HEK293 (cell line): ENCODE data around the gene KIF22.
A peak's percentile ranks its signal among the peaks of the same experiment; 100 is the strongest.

ENCODE experiments used
- CTCF ChIA-PET: fragments of 350-600 bp; formaldehyde crosslinking; extraction: SDS; loops from one replicate; lab custom pipeline; 2021; ENCODE audit warnings: antibody characterized with exemption; lab: Yijun Ruan, JAX
- POLR2A ChIA-PET: fragments of 300-600 bp; formaldehyde crosslinking; extraction: SDS; loops from one replicate; lab custom pipeline; 2020; ENCODE audit warnings: antibody characterized with exemption, inconsistent platforms; lab: Yijun Ruan, JAX
- H3K27ac ChIP-seq: fragments of 200-500 bp; sonication (Bioruptor generic); 2 replicates; pipeline ENCODE4 v1.5.1; 2014; ENCODE audit warnings: low read depth, low read length, control low read depth, inconsistent platforms; ENCODE audit errors: extremely low read depth
- H3K36me3 ChIP-seq, 2 experiments: fragments of 200-500 bp in 1 of 2; sonication (Bioruptor generic) in 1 of 2; 1 replicate in 1 of 2; 2 replicates in 1 of 2; pipeline ENCODE4 v1.5.1; 2014 to 2017; ENCODE audit warnings: inconsistent platforms in 2 of 2, low read length in 2 of 2; ENCODE audit not compliant: control insufficient read depth in 2 of 2, insufficient read depth in 1 of 2
- H3K4me1 ChIP-seq: fragments of 200-500 bp; sonication (Bioruptor generic); 2 replicates; pipeline ENCODE4 v1.5.1; 2014; ENCODE audit warnings: mild to moderate bottlenecking, low read length, inconsistent platforms; ENCODE audit not compliant: control insufficient read depth, insufficient read depth
- H3K4me3 ChIP-seq: 2 replicates; pipeline ENCODE4 v1.5.1; 2011; ENCODE audit warnings: low read depth, mild to moderate bottlenecking, control low read depth, low read length, moderate library complexity
- H3K9me3 ChIP-seq: fragments of 200-500 bp; sonication (Bioruptor generic); 2 replicates; pipeline ENCODE4 v1.5.1; 2014; ENCODE audit warnings: low read depth, low read length, inconsistent platforms; ENCODE audit not compliant: control insufficient read depth, insufficient read depth
- AEBP2 ChIP-seq: fragments of 450-650 bp; formaldehyde crosslinking; IDR thresholded peaks from 2 replicates; pipeline ENCODE4 v1.5.1; 2016; ENCODE audit warnings: missing biosample characterization, missing genetic modification characterization, borderline replicate concordance
- KLF7 ChIP-seq: fragments of 450-650 bp; formaldehyde crosslinking; IDR thresholded peaks from 2 replicates; pipeline ENCODE4 v1.5.1; 2016; ENCODE audit warnings: missing biosample characterization, missing genetic modification characterization, borderline replicate concordance
- ZNF174 ChIP-seq: fragments of 450-650 bp; formaldehyde crosslinking; IDR thresholded peaks from 2 replicates; pipeline ENCODE4 v1.5.0; 2017; ENCODE audit warnings: missing biosample characterization, mild to moderate bottlenecking, missing genetic modification characterization
- ZNF398 ChIP-seq: fragments of 450-650 bp; formaldehyde crosslinking; IDR thresholded peaks from 2 replicates; pipeline ENCODE4 v1.5.1; 2017; ENCODE audit warnings: missing biosample characterization, missing genetic modification characterization
- ZNF48 ChIP-seq: fragments of 450-650 bp; formaldehyde crosslinking; IDR thresholded peaks from 2 replicates; pipeline ENCODE4 v1.5.1; 2016; ENCODE audit warnings: missing biosample characterization, missing genetic modification characterization
- ZNF548 ChIP-seq: fragments of 450-650 bp; formaldehyde crosslinking; IDR thresholded peaks from 2 replicates; pipeline ENCODE4 v1.5.1; 2016; ENCODE audit warnings: missing biosample characterization, missing genetic modification characterization
- ZNF654 ChIP-seq: fragments of 450-650 bp; formaldehyde crosslinking; IDR thresholded peaks from 2 replicates; pipeline ENCODE4 v1.5.1; 2016; ENCODE audit warnings: low read depth, missing biosample characterization, missing genetic modification characterization
- ZNF704 ChIP-seq: fragments of 450-650 bp; formaldehyde crosslinking; IDR thresholded peaks from 2 replicates; pipeline ENCODE4 v1.5.1; 2016; ENCODE audit warnings: missing biosample characterization, missing genetic modification characterization
- ZSCAN5A ChIP-seq: fragments of 450-650 bp; formaldehyde crosslinking; IDR thresholded peaks from 2 replicates; pipeline ENCODE4 v1.5.1; 2016; ENCODE audit warnings: missing biosample characterization, missing genetic modification characterization

KIF22 gene

GRCh38 chr16:29814592-29814991 lies 24.0 kb downstream of the KIF22 start:
- no peak for TF ChIP-seq KLF7 (tag by site-specific recombination)
- TF ChIP-seq ZSCAN5A (tag by site-specific recombination), result no peak
- Histone ChIP-seq H3K4me3 (no peak overlapping the region), H3K9me3 (no peaks in the 10 kb centered on the region), H3K27ac (no peak overlapping the region), H3K36me3 (peaks cover 21 to 31% of the 10 kb centered on the region in 2 experiments), H3K4me1 (peaks cover 17% of the 10 kb centered on the region)
- ChIA-PET POLR2A (no interaction called here), CTCF (interaction anchor here (1.3 kb wide), 1 partner anchor 1171 kb away, joined by 3 read pairs; no protein-coding TSS in a partner anchor)

- Histone ChIP-seq H3K36me3 (peaks cover 24 to 32% of the 10 kb centered on the region in 2 experiments), H3K27ac (peak overlapping the region; percentile 25; the same call in 1 of the 2 replicates)
- POLR2A ChIA-PET, result interaction anchor here (0.5 to 7.5 kb wide), 21 partner anchors 8 to 1259 kb away, joined by 3 to 106 read pairs (median 5); partner anchors contain the start of genes ALDOA, DCTPP1, HIRIP3 and KIF22
- TF ChIP-seq ZNF398 (tag by site-specific recombination), result no peak
- no peak for TF ChIP-seq AEBP2 (tag by site-specific recombination)
- TF ChIP-seq ZNF174 (tag by site-specific recombination), result no peak
- TF ChIP-seq, all 188 proteins: peak for 0
- H3K4me1 ChIP-seq, result peaks cover 20% of the 10 kb centered on the region
- H3K4me3 ChIP-seq, result peak overlapping the region; percentile 1; the same call in 1 of the 2 replicates
- H3K9me3 ChIP-seq, result no peaks in the 10 kb centered on the region
- CTCF ChIA-PET, result interaction anchor here (0.6 to 7.2 kb wide), 21 partner anchors 8 to 1170 kb away, joined by 3 to 74 read pairs (median 3); partner anchors contain the start of genes ASPHD1 and MAZ
These were observed 24.6 kb downstream of the KIF22 start for GRCh38 chr16:29815032-29815721.

- POLR2A ChIA-PET, result interaction anchor here (0.5 to 7.5 kb wide), 28 partner anchors 8 to 1258 kb away, joined by 3 to 106 read pairs (median 4); partner anchors contain the start of genes ALDOA, ASPHD1, DCTPP1 and DOC2A
These were observed 25.5 kb downstream of the KIF22 start, which contains the start of gene PAGR1 for GRCh38 chr16:29815793-29816693. TSS of gene PAGR1 (plus strand) at chr16:29816152. CDS start at chr16:29816526, 374 bp downstream.

More at GRCh38 chr16:29815793-29816693, 25.5 kb downstream of the KIF22 start, which contains the start of gene PAGR1:
- Histone ChIP-seq H3K36me3 (peaks cover 24 to 34% of the 10 kb centered on the region in 2 experiments), H3K9me3 (no peaks in the 10 kb centered on the region), H3K4me3 (peak within 1 kb of the TSS; percentile 78), H3K27ac (peak within 1 kb of the TSS; percentile 96), H3K4me1 (peaks cover 19% of the 10 kb centered on the region)
- CTCF ChIA-PET, result interaction anchor here (0.6 to 7.2 kb wide), 24 partner anchors 8 to 1167 kb away, joined by 3 to 74 read pairs (median 3); partner anchors contain the start of genes ASPHD1, C16orf92, MAZ and TAOK2
- TF ChIP-seq ZNF548 (tag by site-specific recombination) (no peak), ZNF654 (tag by site-specific recombination) (no peak), ZNF704 (tag by site-specific recombination) (no peak), ZNF48 (no peak)
